Measurements from ENCODE around the gene RASSF1. TPM values are rescaled to one million over a fixed set of nuclear protein-coding genes. Genes with fewer than 3 reads are reported as not detected.

Gene RASSF1
- total RNA-seq, 1 donor: 45.7 TPM

DNA sequence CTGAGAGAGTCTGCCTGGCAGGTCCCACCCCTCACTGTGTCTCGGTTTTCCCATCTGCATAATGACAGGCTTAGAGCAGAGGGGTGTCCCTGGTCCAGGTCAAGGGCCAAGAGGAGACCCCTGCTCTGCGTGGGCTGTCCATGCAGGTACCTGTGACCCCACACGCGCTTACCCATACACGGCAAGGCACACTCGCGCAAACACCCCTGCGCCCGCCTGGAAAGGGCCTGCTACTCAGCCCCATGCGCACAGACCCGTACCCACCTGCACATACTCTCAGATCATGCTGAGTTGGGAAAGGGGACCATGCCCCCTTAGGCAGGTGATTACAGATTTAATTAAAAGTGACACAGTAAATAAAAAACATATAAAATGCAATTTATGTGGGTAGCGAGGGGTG is 42.1 kb upstream of the RASSF1 start:
- no peak overlapping the region for H3K4me3 ChIP-seq (ENCODE audit: low read depth, low read length)
- TF ChIP-seq, protein P1, sequence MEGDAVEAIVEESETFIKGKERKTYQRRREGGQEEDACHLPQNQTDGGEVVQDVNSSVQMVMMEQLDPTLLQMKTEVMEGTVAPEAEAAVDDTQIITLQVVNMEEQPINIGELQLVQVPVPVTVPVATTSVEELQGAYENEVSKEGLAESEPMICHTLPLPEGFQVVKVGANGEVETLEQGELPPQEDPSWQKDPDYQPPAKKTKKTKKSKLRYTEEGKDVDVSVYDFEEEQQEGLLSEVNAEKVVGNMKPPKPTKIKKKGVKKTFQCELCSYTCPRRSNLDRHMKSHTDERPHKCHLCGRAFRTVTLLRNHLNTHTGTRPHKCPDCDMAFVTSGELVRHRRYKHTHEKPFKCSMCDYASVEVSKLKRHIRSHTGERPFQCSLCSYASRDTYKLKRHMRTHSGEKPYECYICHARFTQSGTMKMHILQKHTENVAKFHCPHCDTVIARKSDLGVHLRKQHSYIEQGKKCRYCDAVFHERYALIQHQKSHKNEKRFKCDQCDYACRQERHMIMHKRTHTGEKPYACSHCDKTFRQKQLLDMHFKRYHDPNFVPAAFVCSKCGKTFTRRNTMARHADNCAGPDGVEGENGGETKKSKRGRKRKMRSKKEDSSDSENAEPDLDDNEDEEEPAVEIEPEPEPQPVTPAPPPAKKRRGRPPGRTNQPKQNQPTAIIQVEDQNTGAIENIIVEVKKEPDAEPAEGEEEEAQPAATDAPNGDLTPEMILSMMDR (IDR thresholded peaks at IDR 0.05; ENCODE audit: insufficient read depth, low read length): no peak
- DNase-seq (ENCODE audit: low read depth): no peak

DNA sequence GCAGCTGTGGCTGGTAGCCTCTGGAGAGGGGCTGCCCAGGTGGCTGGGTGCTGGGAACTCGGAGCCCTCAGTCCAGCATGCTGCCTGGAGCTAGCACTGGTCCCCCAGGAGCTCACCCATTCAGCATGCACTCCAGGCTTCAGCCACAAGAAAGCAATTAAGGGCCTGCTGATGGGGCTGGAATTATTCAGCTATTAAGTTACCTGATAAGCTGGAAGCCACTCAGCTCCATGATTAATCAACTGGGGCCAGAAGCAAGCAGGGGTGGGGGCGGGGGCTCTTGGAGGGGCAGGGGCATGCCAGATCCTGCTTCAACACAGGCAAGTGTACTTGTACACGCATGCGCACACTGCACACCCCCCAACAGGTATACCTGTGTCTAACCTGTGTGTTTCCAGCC is 40.7 kb upstream of the RASSF1 start:
- no peak for DNase-seq (ENCODE audit: low read depth)
- TF ChIP-seq, protein P1 (IDR thresholded peaks at IDR 0.05; ENCODE audit: insufficient read depth, low read length): no peak
- H3K4me3 ChIP-seq (ENCODE audit: low read depth, low read length): no peak overlapping the region

DNA sequence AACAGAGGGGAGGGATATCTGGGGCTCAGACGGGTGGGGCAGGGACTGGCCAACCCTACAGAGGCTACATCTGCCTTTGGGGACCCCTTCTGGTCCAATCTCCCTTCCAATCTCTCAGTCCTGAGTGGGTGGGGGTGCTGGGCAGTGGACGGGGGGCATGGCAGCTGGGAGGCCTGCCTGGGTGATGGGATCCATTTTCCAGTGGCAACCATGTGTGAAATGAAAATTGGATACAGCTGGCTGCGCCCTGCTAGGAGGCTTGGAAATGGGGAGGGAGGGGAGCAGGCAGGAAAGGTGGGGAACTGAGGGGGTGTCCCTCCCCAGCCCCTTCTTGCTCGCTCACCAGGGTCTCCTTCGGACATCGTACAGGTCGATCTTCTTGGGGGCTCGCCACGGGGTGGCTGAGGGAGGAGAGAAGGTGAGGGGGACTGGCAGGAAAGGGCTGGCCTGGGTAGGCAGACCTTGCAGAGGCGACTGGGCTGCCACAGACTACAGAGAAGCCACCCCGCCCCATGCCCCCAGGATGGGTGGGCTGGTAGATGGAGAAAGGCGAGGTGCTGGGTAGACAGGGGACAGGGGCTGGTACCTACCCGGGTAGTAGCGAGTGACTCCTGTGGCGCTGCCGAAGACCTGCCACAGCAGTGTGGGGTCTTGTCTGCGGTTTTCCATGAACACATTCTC is 39.9 kb upstream of the RASSF1 start:
- TF ChIP-seq, protein P1 (IDR thresholded peaks at IDR 0.05; ENCODE audit: insufficient read depth, low read length): no peak
- no peak for DNase-seq (ENCODE audit: low read depth)
- no peak overlapping the region for H3K4me3 ChIP-seq (ENCODE audit: low read depth, low read length)

DNA sequence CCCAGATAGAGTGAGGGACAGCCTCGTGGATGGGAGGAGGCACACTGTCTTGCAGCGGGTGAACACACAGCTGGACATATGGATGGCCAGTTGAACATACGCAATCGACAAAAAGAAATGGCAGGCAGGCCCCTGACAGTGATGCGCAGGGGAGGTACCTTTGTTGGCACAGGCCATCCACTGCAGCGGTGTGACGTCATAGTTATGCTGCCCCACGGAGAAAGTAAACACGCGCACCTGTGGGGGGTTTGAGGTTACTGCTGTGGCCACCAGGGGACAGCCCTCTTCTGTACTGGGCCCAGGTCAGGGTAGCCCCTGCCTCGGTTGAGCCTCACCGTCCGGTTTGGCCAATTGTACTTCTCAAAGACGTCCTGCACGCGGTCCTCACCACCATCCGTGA is 38.1 kb upstream of the RASSF1 start:
- H3K4me3 ChIP-seq (ENCODE audit: low read depth, low read length): no peak overlapping the region
- DNase-seq (ENCODE audit: low read depth): no peak
- TF ChIP-seq, protein P1 (IDR thresholded peaks at IDR 0.05; ENCODE audit: insufficient read depth, low read length): no peak

DNA sequence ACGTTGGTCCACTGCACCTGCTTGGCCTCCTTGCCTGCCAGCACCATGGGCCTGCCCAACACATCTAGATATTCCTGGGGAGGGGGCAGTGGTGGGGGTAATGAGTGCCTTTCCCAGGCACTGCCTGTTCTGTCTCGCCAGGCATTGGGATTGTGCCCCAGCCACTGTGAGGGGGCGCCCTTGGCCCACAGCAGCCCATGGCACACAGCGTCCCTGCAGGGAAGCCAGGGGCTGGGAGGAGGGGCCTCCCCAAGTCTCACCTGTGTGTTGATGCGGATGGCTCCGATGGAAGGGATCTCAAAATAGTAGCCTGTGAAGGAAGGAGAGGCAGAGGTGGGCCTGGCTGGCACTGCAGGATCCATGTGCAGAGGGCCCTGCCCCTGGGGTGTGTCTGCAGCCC is 37.4 kb upstream of the RASSF1 start:
- DNase-seq (ENCODE audit: low read depth): no peak
- H3K4me3 ChIP-seq (ENCODE audit: low read depth, low read length): no peak overlapping the region
- TF ChIP-seq, protein P1 (IDR thresholded peaks at IDR 0.05; ENCODE audit: insufficient read depth, low read length): no peak

DNA sequence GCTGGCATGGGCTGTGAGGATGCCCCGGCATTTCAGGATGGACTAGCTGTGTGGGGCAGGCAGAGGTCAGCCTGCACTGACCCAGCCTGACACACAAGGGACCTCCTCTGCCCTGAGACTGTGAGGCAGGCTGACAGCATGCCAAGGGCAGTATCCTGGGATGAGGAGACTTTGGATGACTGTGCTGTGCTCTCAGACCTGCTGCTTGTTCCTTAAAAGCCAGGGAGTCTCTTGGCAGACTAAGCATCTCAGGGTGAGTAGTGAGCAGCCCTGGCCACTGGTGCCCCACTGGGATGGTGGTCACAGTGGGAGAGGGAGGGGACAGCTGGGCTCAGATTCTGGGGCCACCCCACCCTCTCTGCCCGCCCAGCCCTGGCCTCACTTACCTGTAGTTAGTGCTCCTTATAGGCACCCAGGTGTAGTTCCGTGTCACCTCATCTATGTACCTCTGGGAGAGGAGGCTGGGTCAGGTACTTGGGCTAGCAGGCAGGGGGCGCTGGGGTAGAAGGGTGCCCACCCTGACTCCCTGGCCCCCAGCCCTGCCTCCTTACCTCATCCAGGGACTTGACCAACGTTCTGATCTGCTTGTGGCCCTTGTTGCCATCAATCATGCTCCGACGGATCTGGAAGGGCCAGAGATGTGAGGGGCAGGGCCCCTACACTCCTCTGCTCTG is 34.8 kb upstream of the RASSF1 start:
- TF ChIP-seq, protein P1 (IDR thresholded peaks at IDR 0.05; ENCODE audit: insufficient read depth, low read length): no peak
- H3K4me3 ChIP-seq (ENCODE audit: low read depth, low read length): no peak overlapping the region
- no peak for DNase-seq (ENCODE audit: low read depth)

All from fibroblast of the aortic adventitia (primary cell).